ENCODE data around the gene GTF3C4.

GRCh38 chr9:132645711-132646110 lies 24.6 kb upstream of the GTF3C4 start:
- TF ChIP-seq POLR2A (IDR thresholded peaks at IDR 0.05; ENCODE audit: low read depth, low read length) (no peak), GABPA (IDR thresholded peaks at IDR 0.05; ENCODE audit: low read depth) (no peak), CEBPB (IDR thresholded peaks at IDR 0.05; ENCODE audit: borderline replicate concordance in 1 of 2, low read depth in 2 of 2, low read length in 2 of 2) (no peak), HDAC2 (IDR thresholded peaks at IDR 0.05) (no peak), TCF12 (IDR thresholded peaks at IDR 0.05; ENCODE audit: low read depth, low read length) (no peak), CTCF (IDR thresholded peaks at IDR 0.05 in 2 of 3, conservative IDR thresholded peaks at IDR 0.05 in 1 of 3; ENCODE audit: control insufficient read depth in 2 of 3, extremely low read depth in 1 of 3, insufficient read depth in 1 of 3, low read depth in 3 of 3, low read length in 3 of 3) (no peak), GATAD2B (conservative IDR thresholded peaks at IDR 0.05; ENCODE audit: low read depth) (no peak)
